ENCODE data around the gene AOAH.

AOAH gene

GRCh38 chr7:36637417-36637816, 86.9 kb downstream of the AOAH start:
- no peaks in the 10 kb centered on the region for H3K27me3 Mint-ChIP-seq (ENCODE audit: low read depth)
- peaks cover 52% of the 10 kb centered on the region for H3K36me3 Mint-ChIP-seq (ENCODE audit: low read depth)
- H3K27ac Mint-ChIP-seq = peak overlapping the region; percentile 95
- peaks cover 35% of the 10 kb centered on the region for H3K4me1 Mint-ChIP-seq (ENCODE audit: low read depth)
- no peak overlapping the region for H3K4me3 Mint-ChIP-seq
- H3K9me3 Mint-ChIP-seq = no peaks in the 10 kb centered on the region
- no peak for DNase-seq (ENCODE audit: low spot score)

DNA sequence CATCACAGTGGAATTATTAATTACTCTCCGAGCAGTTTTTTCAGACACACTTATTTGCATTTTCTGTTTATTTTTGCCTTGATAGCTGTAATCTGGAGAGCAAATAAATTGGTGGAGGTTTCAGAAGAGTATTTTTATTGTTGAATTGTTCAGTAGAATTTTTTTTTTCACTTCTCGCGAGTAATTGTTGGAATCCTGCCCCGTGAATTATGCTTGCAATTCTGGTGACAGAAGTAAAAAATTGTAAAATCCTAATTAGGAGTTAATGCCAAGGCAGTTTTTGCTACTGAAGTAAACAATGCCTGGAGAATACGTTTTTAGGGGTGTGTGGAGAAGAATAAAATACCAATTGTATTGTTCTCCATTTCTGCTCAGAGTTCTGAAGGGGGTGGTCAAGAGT, 88.2 kb downstream of the AOAH start:
- Mint-ChIP-seq H3K4me3 (no peak overlapping the region), H3K36me3 (ENCODE audit: low read depth) (peaks cover 59% of the 10 kb centered on the region)

GRCh38 chr7:36635091-36635490, 89.2 kb downstream of the AOAH start:
- Mint-ChIP-seq H3K27ac (no peak overlapping the region), H3K4me3 (no peak overlapping the region), H3K36me3 (ENCODE audit: low read depth) (peaks cover 64% of the 10 kb centered on the region), H3K27me3 (ENCODE audit: low read depth) (no peaks in the 10 kb centered on the region), H3K4me1 (ENCODE audit: low read depth) (peaks cover 24% of the 10 kb centered on the region), H3K9me3 (no peaks in the 10 kb centered on the region)
- no peak for DNase-seq (ENCODE audit: low spot score)

More for the DNA sequence above, 88.2 kb downstream of the AOAH start:
- H3K9me3 Mint-ChIP-seq = no peaks in the 10 kb centered on the region
- H3K27ac Mint-ChIP-seq = peak overlapping the region; percentile 7
- peaks cover 30% of the 10 kb centered on the region for H3K4me1 Mint-ChIP-seq (ENCODE audit: low read depth)
- no peaks in the 10 kb centered on the region for H3K27me3 Mint-ChIP-seq (ENCODE audit: low read depth)
- DNase-seq (ENCODE audit: low spot score) = no peak

DNA sequence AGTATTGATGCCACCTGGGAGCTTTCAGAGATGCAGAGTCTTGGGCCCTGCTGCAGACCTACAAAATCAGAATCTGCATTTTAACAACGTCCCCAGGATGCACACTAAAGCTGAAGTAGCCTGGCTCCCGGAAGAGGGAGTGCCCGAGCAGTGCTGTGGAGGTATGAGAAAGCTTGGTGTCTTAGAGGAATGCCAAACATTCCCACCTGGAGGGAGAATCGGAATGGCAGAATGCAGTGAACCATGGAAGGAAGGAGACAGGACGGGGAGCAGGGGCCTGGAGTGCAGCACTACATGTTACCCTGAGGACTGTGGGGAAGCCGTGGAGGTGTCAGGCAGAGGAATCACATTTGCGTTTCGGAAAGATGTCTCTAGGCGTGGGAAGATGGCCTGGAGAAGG, 90.9 kb downstream of the AOAH start:
- H3K9me3 Mint-ChIP-seq = no peaks in the 10 kb centered on the region

GRCh38 chr7:36630112-36630650, 94.1 kb downstream of the AOAH start:
- H3K4me1 Mint-ChIP-seq (ENCODE audit: low read depth) = no peaks in the 10 kb centered on the region
- H3K9me3 Mint-ChIP-seq = no peaks in the 10 kb centered on the region
- H3K27me3 Mint-ChIP-seq (ENCODE audit: low read depth) = no peaks in the 10 kb centered on the region
- H3K4me3 Mint-ChIP-seq = no peak overlapping the region
- DNase-seq (ENCODE audit: low spot score) = no peak
- H3K36me3 Mint-ChIP-seq (ENCODE audit: low read depth) = peaks cover 53% of the 10 kb centered on the region
- H3K27ac Mint-ChIP-seq = no peak overlapping the region

More for the DNA sequence above, 90.9 kb downstream of the AOAH start:
- no peak overlapping the region for H3K4me3 Mint-ChIP-seq
- peaks cover 8% of the 10 kb centered on the region for H3K4me1 Mint-ChIP-seq (ENCODE audit: low read depth)
- peak overlapping the region; percentile 21 for H3K27ac Mint-ChIP-seq
- no peak for DNase-seq (ENCODE audit: low spot score)
- peaks cover 61% of the 10 kb centered on the region for H3K36me3 Mint-ChIP-seq (ENCODE audit: low read depth)
- no peaks in the 10 kb centered on the region for H3K27me3 Mint-ChIP-seq (ENCODE audit: low read depth)

- DNase-seq (ENCODE audit: low spot score) = no peak
- Mint-ChIP-seq H3K27ac (no peak overlapping the region), H3K27me3 (ENCODE audit: low read depth) (no peaks in the 10 kb centered on the region), H3K4me3 (no peak overlapping the region), H3K4me1 (ENCODE audit: low read depth) (no peaks in the 10 kb centered on the region), H3K36me3 (ENCODE audit: low read depth) (peaks cover 55% of the 10 kb centered on the region), H3K9me3 (no peaks in the 10 kb centered on the region)
Measured at GRCh38 chr7:36629351-36629750, 94.9 kb downstream of the AOAH start.

- no peak for DNase-seq (ENCODE audit: low spot score)
- H3K27ac Mint-ChIP-seq = no peak overlapping the region
- H3K9me3 Mint-ChIP-seq = no peaks in the 10 kb centered on the region
- H3K4me3 Mint-ChIP-seq = no peak overlapping the region
- peaks cover 54% of the 10 kb centered on the region for H3K36me3 Mint-ChIP-seq (ENCODE audit: low read depth)
- H3K4me1 Mint-ChIP-seq (ENCODE audit: low read depth) = no peaks in the 10 kb centered on the region
- H3K27me3 Mint-ChIP-seq (ENCODE audit: low read depth) = no peaks in the 10 kb centered on the region
Measured at GRCh38 chr7:36627836-36628235, 96.5 kb downstream of the AOAH start.

DNA sequence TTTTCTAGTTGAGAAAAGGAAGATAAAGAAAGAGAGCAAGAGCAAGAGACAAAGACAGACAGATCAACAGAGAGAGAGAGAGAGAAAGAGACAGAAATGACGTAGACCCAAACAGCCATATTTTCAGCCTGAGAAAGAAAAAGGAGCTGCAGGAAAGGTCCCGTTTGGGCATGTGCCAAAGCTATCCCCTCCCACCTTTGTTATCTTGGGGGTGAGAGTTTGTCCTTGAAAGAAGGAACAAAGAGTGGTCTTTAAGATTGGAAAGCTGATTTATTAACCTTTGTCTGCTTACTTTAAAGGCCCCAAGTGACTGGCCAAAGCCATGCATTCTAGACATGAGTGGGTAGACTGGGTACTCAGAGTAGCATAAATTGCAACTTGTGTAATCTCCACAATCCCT, 98.2 kb downstream of the AOAH start:
- no peak overlapping the region for H3K27ac Mint-ChIP-seq

DNA sequence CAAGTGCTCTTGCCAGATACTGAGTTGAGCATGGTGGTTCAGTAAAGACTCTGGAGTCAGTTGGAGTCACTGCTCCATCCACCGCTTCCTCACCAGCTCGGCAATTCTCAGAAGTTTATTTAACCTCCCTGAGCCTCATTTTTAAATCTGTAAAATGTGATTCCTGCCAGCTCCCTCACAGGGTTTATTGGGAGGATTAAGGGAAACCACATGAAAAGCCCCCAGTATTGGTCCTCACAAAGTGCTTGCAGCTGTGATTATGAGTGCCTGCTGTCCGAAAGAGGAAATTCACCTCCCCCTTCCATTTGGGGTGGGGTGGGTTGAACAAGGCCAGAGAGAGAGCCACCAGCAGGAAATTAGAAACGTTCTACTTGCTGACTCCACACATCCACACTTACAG, 99.0 kb downstream of the AOAH start:
- H3K27me3 Mint-ChIP-seq (ENCODE audit: low read depth) = no peaks in the 10 kb centered on the region
- H3K4me3 Mint-ChIP-seq = no peak overlapping the region
- H3K36me3 Mint-ChIP-seq (ENCODE audit: low read depth) = peaks cover 52% of the 10 kb centered on the region
- no peak for DNase-seq (ENCODE audit: low spot score)
- peaks cover 2% of the 10 kb centered on the region for H3K4me1 Mint-ChIP-seq (ENCODE audit: low read depth)
- H3K9me3 Mint-ChIP-seq = no peaks in the 10 kb centered on the region
- H3K27ac Mint-ChIP-seq = no peak overlapping the region

More for the DNA sequence above, 98.2 kb downstream of the AOAH start:
- no peak for DNase-seq (ENCODE audit: low spot score)
- Mint-ChIP-seq H3K9me3 (no peaks in the 10 kb centered on the region), H3K36me3 (ENCODE audit: low read depth) (peaks cover 55% of the 10 kb centered on the region), H3K4me3 (no peak overlapping the region), H3K4me1 (ENCODE audit: low read depth) (peaks cover 2% of the 10 kb centered on the region), H3K27me3 (ENCODE audit: low read depth) (no peaks in the 10 kb centered on the region)

- peak overlapping the region; percentile 29 for H3K27ac Mint-ChIP-seq
- no peaks in the 10 kb centered on the region for H3K27me3 Mint-ChIP-seq (ENCODE audit: low read depth)
- peaks cover 55% of the 10 kb centered on the region for H3K36me3 Mint-ChIP-seq (ENCODE audit: low read depth)
- no peaks in the 10 kb centered on the region for H3K9me3 Mint-ChIP-seq
- no peak overlapping the region for H3K4me3 Mint-ChIP-seq
- peaks cover 2% of the 10 kb centered on the region for H3K4me1 Mint-ChIP-seq (ENCODE audit: low read depth)
- no peak for DNase-seq (ENCODE audit: low spot score)
Measured at GRCh38 chr7:36623247-36623646, 101.0 kb downstream of the AOAH start.

GRCh38 chr7:36621396-36621795, 102.9 kb downstream of the AOAH start:
- H3K4me3 Mint-ChIP-seq = no peak overlapping the region
- H3K9me3 Mint-ChIP-seq = no peaks in the 10 kb centered on the region
- no peaks in the 10 kb centered on the region for H3K27me3 Mint-ChIP-seq (ENCODE audit: low read depth)
- no peak for DNase-seq (ENCODE audit: low spot score)
- H3K27ac Mint-ChIP-seq = no peak overlapping the region
- peaks cover 51% of the 10 kb centered on the region for H3K36me3 Mint-ChIP-seq (ENCODE audit: low read depth)
- H3K4me1 Mint-ChIP-seq (ENCODE audit: low read depth) = peaks cover 2% of the 10 kb centered on the region

GRCh38 chr7:36620166-36620708, 104.1 kb downstream of the AOAH start:
- Mint-ChIP-seq H3K36me3 (ENCODE audit: low read depth) (peaks cover 59% of the 10 kb centered on the region), H3K9me3 (no peaks in the 10 kb centered on the region), H3K4me3 (no peak overlapping the region), H3K27ac (no peak overlapping the region), H3K4me1 (ENCODE audit: low read depth) (peaks cover 2% of the 10 kb centered on the region), H3K27me3 (ENCODE audit: low read depth) (no peaks in the 10 kb centered on the region)
- DNase-seq (ENCODE audit: low spot score) = no peak

GRCh38 chr7:36617408-36617807, 106.9 kb downstream of the AOAH start:
- H3K9me3 Mint-ChIP-seq = no peaks in the 10 kb centered on the region
- DNase-seq (ENCODE audit: low spot score) = no peak
- H3K36me3 Mint-ChIP-seq (ENCODE audit: low read depth) = peaks cover 59% of the 10 kb centered on the region
- H3K4me3 Mint-ChIP-seq = no peak overlapping the region
- no peak overlapping the region for H3K27ac Mint-ChIP-seq
- H3K4me1 Mint-ChIP-seq (ENCODE audit: low read depth) = peaks cover 9% of the 10 kb centered on the region
- H3K27me3 Mint-ChIP-seq (ENCODE audit: low read depth) = no peaks in the 10 kb centered on the region

DNA sequence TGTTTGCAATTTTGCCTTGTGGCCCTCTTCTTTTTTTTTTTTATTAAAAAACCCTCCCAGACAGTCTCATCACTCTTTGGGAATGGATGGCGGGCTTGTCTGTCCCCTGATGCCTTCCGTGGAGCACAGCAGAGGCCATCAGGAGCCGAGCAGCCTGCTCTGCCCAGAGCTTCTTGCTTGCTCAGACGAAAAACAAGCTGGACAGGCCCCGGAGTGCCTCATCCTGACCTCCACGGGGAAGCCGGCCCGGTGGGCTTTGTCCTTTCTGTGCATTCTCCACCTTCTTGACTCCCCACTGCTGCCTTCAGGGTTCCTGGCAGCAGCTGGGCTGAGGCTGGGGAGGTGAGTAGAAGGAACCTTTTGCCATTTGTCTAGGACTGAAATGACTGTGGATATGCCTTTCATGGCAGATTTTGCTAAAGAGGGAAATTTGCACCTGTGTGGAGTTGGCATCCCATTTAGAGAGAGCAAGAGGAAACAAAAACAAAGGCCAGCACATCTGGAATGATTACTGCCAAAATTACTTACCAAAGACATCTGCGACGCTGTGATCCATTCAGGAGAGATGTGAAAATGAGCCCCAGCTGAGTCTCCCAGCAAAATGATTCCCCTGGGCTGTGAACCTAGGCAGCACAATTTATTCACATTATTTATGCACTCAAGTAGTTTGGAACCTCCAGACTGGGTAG, 108.3 kb downstream of the AOAH start:
- Mint-ChIP-seq H3K27ac (no peak overlapping the region), H3K9me3 (no peaks in the 10 kb centered on the region), H3K27me3 (ENCODE audit: low read depth) (no peaks in the 10 kb centered on the region), H3K4me1 (ENCODE audit: low read depth) (peaks cover 7% of the 10 kb centered on the region), H3K36me3 (ENCODE audit: low read depth) (peaks cover 56% of the 10 kb centered on the region), H3K4me3 (no peak overlapping the region)
- DNase-seq (ENCODE audit: low spot score) = no peak

Measured in T-helper 2 cell treated with Interferon-gamma antibody and Interleukin-4, amounts not matched to agents 5 μg/mL and 100 μg/mL, for 36 hours (primary cell).